Calu3 (cell line): ENCODE results near the gene DMP1. TPM values are rescaled to one million over a fixed set of nuclear protein-coding genes. Genes with fewer than 3 reads are reported as not detected.

Experiments used
- BruUV-seq: library from RNA; stranded (reverse); fragments of 400-500 nt; replicated peaks from 2 replicates; lab custom pipeline; 2021; lab: Mats Ljungman, UMichigan
- CTCF ChIA-PET: fragments of 300-600 bp; sonication (Branson Sonifier 250); formaldehyde crosslinking; loops from one replicate; lab custom pipeline; 2022; ENCODE audit warnings: antibody characterized with exemption; lab: Charles Lee
- DNase-seq: peaks from one replicate; pipeline ENCODE4 v3.0.0; 2022
- H3K27ac Mint-ChIP-seq: one replicate; pipeline ENCODE4 v1.8.0; 2022; ENCODE audit warnings: mixed read lengths; ENCODE audit not compliant: unreplicated experiment
- H3K27me3 Mint-ChIP-seq: one replicate; pipeline ENCODE4 v1.8.0; 2022; ENCODE audit warnings: mixed read lengths; ENCODE audit not compliant: unreplicated experiment
- H3K36me3 Mint-ChIP-seq: one replicate; pipeline ENCODE4 v1.8.0; 2022; ENCODE audit warnings: mild to moderate bottlenecking, moderate library complexity, mixed read lengths; ENCODE audit not compliant: insufficient read depth, unreplicated experiment
- H3K4me1 Mint-ChIP-seq: one replicate; pipeline ENCODE4 v1.8.0; 2022; ENCODE audit warnings: mild to moderate bottlenecking, low read depth, mixed read lengths; ENCODE audit not compliant: unreplicated experiment
- H3K4me3 Mint-ChIP-seq: one replicate; pipeline ENCODE4 v1.8.0; 2022; ENCODE audit warnings: mild to moderate bottlenecking, low read depth, moderate library complexity, mixed read lengths; ENCODE audit not compliant: unreplicated experiment
- H3K9me3 Mint-ChIP-seq: one replicate; pipeline ENCODE4 v1.8.0; 2022; ENCODE audit warnings: low read depth, mixed read lengths; ENCODE audit not compliant: unreplicated experiment
- intact Hi-C: fragments of 100-400 bp; cut with micrococcal nuclease; formaldehyde crosslinking; loops from one replicate; pipeline ENCODE4 v1.10.0; 2022; ENCODE audit not compliant: unreplicated experiment
- total RNA-seq: library from RNA; stranded (reverse); gene quantifications from 2 replicates; pipeline ENCODE4 v1.2.3, GENCODE V29; 2022
- TF ChIP-seq, protein P1 (sequence below): fragments of 200-600 bp; IDR thresholded peaks from one replicate; pipeline ENCODE4 v1.8.0; 2022; ENCODE audit warnings: antibody characterized with exemption; ENCODE audit not compliant: unreplicated experiment

DMP1 gene
- total RNA-seq, 1 experiment from 2014 or later, result not detected

DNA sequence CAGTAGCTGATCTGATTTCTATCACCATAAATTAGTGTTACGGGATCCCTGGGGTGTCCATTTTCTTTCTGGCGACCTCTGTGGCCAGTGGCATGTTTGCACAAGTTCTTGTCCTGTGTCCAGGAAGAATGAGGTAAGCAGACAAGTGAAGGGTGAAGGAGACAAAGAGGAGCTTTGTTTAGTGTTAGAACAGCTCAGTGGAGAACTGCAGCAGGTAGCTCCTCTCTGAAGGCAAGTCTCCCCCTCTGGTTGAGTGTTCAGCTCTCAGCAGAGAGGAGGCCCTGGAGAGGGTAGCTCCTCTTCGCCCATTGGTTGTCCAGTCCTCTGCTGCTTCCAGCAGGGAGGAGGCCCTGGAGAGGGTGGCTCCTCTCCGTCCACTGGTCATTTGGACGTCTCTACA lies 47.2 kb downstream of the DMP1 start:
- DNase-seq, result peak; percentile 1
- no peaks in the 10 kb centered on the region for H3K27me3 Mint-ChIP-seq
- no TSS peak for BruUV-seq
- CTCF ChIA-PET, result no interaction called here
- H3K4me3 Mint-ChIP-seq, result no peak overlapping the region
- no peaks in the 10 kb centered on the region for H3K4me1 Mint-ChIP-seq
- intact Hi-C loops, result no loop called here
- TF ChIP-seq, protein P1, sequence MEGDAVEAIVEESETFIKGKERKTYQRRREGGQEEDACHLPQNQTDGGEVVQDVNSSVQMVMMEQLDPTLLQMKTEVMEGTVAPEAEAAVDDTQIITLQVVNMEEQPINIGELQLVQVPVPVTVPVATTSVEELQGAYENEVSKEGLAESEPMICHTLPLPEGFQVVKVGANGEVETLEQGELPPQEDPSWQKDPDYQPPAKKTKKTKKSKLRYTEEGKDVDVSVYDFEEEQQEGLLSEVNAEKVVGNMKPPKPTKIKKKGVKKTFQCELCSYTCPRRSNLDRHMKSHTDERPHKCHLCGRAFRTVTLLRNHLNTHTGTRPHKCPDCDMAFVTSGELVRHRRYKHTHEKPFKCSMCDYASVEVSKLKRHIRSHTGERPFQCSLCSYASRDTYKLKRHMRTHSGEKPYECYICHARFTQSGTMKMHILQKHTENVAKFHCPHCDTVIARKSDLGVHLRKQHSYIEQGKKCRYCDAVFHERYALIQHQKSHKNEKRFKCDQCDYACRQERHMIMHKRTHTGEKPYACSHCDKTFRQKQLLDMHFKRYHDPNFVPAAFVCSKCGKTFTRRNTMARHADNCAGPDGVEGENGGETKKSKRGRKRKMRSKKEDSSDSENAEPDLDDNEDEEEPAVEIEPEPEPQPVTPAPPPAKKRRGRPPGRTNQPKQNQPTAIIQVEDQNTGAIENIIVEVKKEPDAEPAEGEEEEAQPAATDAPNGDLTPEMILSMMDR, result no peak
- H3K9me3 Mint-ChIP-seq, result peaks cover 3% of the 10 kb centered on the region
- H3K36me3 Mint-ChIP-seq, result no peaks in the 10 kb centered on the region
- no peak overlapping the region for H3K27ac Mint-ChIP-seq

DNA sequence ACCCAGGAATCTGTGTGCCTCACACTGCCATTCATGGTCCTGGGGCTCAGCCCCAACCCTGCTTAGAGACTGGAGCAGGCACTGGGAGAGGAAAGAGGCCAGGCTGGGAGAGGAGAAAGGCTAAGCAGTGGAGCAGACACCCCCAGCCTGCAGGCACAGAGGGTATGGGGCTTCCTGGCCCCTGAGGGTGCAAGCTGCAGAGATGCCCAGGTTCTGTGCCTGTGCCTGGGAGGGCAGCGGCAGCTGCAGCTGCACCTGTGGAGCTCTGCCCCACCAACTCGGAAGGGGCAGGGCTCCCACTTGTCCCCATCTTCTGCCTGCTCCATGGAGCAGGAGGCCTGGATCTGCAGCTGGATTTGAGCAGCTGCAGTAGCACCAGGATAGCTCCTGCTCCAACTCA lies 47.9 kb downstream of the DMP1 start:
- intact Hi-C loops, result no loop called here
- no peaks in the 10 kb centered on the region for H3K4me1 Mint-ChIP-seq
- DNase-seq, result no peak
- H3K27me3 Mint-ChIP-seq, result no peaks in the 10 kb centered on the region
- H3K27ac Mint-ChIP-seq, result no peak overlapping the region
- no peak overlapping the region for H3K4me3 Mint-ChIP-seq
- H3K36me3 Mint-ChIP-seq, result no peaks in the 10 kb centered on the region
- TF ChIP-seq, protein P1, result no peak
- BruUV-seq, result no TSS peak
- CTCF ChIA-PET, result no interaction called here
- H3K9me3 Mint-ChIP-seq, result peaks cover 3% of the 10 kb centered on the region

DNA sequence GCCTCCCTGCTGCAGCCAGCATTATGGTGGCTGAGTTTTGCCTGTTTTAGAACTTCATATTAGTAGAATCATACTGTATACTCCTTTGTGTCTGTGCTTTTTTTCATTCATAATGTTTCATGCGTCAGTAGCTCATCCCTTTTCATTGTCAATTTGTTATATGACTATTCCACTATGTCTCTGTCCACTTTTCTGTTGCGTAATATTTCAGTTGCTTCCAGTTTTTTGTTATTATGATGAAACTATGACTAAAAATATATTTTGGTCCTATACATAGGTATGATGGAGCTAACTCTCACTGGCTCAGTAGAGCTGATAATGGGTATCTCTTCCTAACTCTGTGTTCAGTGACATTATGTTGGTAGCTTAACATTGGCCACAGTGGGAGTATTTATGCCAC lies 48.3 kb downstream of the DMP1 start:
- no peaks in the 10 kb centered on the region for H3K27me3 Mint-ChIP-seq
- H3K27ac Mint-ChIP-seq, result no peak overlapping the region
- TF ChIP-seq, protein P1, result no peak
- intact Hi-C loops, result no loop called here
- DNase-seq, result no peak
- CTCF ChIA-PET, result no interaction called here
- BruUV-seq, result no TSS peak
- no peaks in the 10 kb centered on the region for H3K4me1 Mint-ChIP-seq
- no peak overlapping the region for H3K4me3 Mint-ChIP-seq
- no peaks in the 10 kb centered on the region for H3K36me3 Mint-ChIP-seq
- H3K9me3 Mint-ChIP-seq, result peaks cover under 1% of the 10 kb centered on the region

DNA sequence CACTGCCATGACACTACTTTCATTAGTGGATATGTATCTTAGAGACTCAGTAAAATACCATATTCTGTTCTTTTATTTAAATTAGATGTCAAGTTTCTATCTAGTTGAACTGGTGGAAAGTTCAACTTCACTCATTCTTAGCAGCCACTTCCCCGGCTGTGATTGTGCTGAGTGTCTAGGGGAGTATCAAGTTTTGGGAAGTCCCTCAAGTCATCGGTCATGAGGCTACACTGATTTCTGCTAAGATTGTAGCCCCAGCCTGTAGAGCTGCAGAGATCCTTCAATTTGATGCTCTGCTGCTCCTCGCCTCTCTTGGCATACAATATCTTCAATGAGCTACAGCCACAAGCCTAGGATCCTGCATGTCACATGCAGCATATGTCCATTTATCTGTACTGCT lies 53.9 kb downstream of the DMP1 start:
- no peak for DNase-seq
- H3K4me1 Mint-ChIP-seq, result no peaks in the 10 kb centered on the region
- H3K36me3 Mint-ChIP-seq, result no peaks in the 10 kb centered on the region
- no peak overlapping the region for H3K27ac Mint-ChIP-seq
- BruUV-seq, result no TSS peak
- intact Hi-C loops, result no loop called here
- H3K9me3 Mint-ChIP-seq, result peaks cover 2% of the 10 kb centered on the region
- peaks cover 13% of the 10 kb centered on the region for H3K27me3 Mint-ChIP-seq
- CTCF ChIA-PET, result no interaction called here
- TF ChIP-seq, protein P1, result no peak
- no peak overlapping the region for H3K4me3 Mint-ChIP-seq
